Ishikawa (cell line): ENCODE data around the gene CCNJL.

Source experiments
- CEBPB ChIP-seq: IDR thresholded peaks from 2 replicates; pipeline ENCODE4 v1.6.1; 2012
- CREB1 ChIP-seq: IDR thresholded peaks from 2 replicates; pipeline ENCODE4 v1.6.1; 2012; ENCODE audit warnings: low read depth
- EGR1 ChIP-seq: IDR thresholded peaks from 2 replicates; pipeline ENCODE4 v1.6.1; 2012
- EP300 ChIP-seq: IDR thresholded peaks from 2 replicates; pipeline ENCODE4 v1.6.1; 2012; ENCODE audit warnings: borderline replicate concordance
- FOXM1 ChIP-seq: IDR thresholded peaks from 2 replicates; pipeline ENCODE4 v1.6.1; 2012; ENCODE audit warnings: low read depth, borderline replicate concordance
- MAX ChIP-seq: IDR thresholded peaks from 2 replicates; pipeline ENCODE4 v1.6.1; 2012
- NFIC ChIP-seq: IDR thresholded peaks from 2 replicates; pipeline ENCODE4 v1.6.1; 2012
- RAD21 ChIP-seq: IDR thresholded peaks from 2 replicates; pipeline ENCODE4 v1.6.1; 2012; ENCODE audit warnings: low read depth
- TAF1 ChIP-seq: IDR thresholded peaks from 2 replicates; pipeline ENCODE4 v1.6.1; 2012; ENCODE audit warnings: low read depth, mild to moderate bottlenecking
- TCF12 ChIP-seq: IDR thresholded peaks from 2 replicates; pipeline ENCODE4 v1.6.1; 2012; ENCODE audit warnings: low read depth
- TEAD4 ChIP-seq: IDR thresholded peaks from 2 replicates; pipeline ENCODE4 v1.6.1; 2012
- YY1 ChIP-seq: IDR thresholded peaks from 2 replicates; pipeline ENCODE4 v1.6.1; 2012; ENCODE audit warnings: low read depth
- ZBTB7A ChIP-seq: IDR thresholded peaks from 2 replicates; pipeline ENCODE4 v1.6.1; 2012; ENCODE audit warnings: low read depth
- TF ChIP-seq, protein P1 (sequence below): IDR thresholded peaks from 2 replicates; pipeline ENCODE4 v1.6.1; 2012
- TF ChIP-seq, protein P2 (sequence below): IDR thresholded peaks from 2 replicates; pipeline ENCODE4 v1.6.1; 2012; ENCODE audit warnings: low read depth, mild to moderate bottlenecking

Gene CCNJL

GRCh38 chr5:160272889-160273288 is 39.5 kb downstream of the CCNJL start:
- TF ChIP-seq NFIC (no peak), EP300 (no peak), MAX (no peak), CREB1 (no peak), EGR1 (no peak), YY1 (no peak), RAD21 (no peak), TAF1 (no peak), ZBTB7A (no peak), FOXM1 (no peak), CEBPB (no peak), TEAD4 (no peak), TCF12 (no peak)
- TF ChIP-seq, protein P1, sequence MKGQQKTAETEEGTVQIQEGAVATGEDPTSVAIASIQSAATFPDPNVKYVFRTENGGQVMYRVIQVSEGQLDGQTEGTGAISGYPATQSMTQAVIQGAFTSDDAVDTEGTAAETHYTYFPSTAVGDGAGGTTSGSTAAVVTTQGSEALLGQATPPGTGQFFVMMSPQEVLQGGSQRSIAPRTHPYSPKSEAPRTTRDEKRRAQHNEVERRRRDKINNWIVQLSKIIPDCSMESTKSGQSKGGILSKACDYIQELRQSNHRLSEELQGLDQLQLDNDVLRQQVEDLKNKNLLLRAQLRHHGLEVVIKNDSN, result no peak
- TF ChIP-seq, protein P2, sequence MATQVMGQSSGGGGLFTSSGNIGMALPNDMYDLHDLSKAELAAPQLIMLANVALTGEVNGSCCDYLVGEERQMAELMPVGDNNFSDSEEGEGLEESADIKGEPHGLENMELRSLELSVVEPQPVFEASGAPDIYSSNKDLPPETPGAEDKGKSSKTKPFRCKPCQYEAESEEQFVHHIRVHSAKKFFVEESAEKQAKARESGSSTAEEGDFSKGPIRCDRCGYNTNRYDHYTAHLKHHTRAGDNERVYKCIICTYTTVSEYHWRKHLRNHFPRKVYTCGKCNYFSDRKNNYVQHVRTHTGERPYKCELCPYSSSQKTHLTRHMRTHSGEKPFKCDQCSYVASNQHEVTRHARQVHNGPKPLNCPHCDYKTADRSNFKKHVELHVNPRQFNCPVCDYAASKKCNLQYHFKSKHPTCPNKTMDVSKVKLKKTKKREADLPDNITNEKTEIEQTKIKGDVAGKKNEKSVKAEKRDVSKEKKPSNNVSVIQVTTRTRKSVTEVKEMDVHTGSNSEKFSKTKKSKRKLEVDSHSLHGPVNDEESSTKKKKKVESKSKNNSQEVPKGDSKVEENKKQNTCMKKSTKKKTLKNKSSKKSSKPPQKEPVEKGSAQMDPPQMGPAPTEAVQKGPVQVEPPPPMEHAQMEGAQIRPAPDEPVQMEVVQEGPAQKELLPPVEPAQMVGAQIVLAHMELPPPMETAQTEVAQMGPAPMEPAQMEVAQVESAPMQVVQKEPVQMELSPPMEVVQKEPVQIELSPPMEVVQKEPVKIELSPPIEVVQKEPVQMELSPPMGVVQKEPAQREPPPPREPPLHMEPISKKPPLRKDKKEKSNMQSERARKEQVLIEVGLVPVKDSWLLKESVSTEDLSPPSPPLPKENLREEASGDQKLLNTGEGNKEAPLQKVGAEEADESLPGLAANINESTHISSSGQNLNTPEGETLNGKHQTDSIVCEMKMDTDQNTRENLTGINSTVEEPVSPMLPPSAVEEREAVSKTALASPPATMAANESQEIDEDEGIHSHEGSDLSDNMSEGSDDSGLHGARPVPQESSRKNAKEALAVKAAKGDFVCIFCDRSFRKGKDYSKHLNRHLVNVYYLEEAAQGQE, result no peak

- no peak for TF ChIP-seq NFIC
These were observed 40.1 kb downstream of the CCNJL start for GRCh38 chr5:160272264-160272663.

DNA sequence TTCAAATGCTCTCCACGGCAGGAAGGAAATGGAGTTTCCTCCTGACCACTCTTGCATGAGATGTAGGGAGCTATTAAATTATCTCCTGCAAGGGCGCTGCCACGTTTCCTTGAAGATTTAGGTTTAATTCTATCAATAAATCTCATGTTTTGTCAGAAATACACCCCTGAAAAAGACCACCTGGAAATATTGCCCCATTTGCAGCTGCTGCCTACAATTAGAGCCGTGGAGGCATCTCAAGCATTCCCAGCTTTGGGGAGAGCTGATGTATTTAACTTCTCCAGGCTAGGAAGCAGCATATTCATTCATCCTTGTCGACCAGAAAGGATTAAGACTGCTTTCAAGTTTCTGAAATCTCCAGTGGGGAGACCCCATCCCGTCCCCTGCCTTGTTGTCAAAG is 40.5 kb downstream of the CCNJL start:
- 0 out of 2 replicates have a peak, but pooled peaks have one; percentile 39 for TF ChIP-seq TCF12
- no peak for TF ChIP-seq CREB1

- no peak for TF ChIP-seq EGR1
- 0 out of 2 replicates have a peak, but pooled peaks have one; percentile 36 for TF ChIP-seq MAX
- no peak for TF ChIP-seq CREB1
- TF ChIP-seq CEBPB, result no peak
- TF ChIP-seq EP300, result no peak
These were observed 41.0 kb downstream of the CCNJL start for GRCh38 chr5:160271396-160271795.

GRCh38 chr5:160270704-160271103 is 41.7 kb downstream of the CCNJL start:
- no peak for TF ChIP-seq CREB1

DNA sequence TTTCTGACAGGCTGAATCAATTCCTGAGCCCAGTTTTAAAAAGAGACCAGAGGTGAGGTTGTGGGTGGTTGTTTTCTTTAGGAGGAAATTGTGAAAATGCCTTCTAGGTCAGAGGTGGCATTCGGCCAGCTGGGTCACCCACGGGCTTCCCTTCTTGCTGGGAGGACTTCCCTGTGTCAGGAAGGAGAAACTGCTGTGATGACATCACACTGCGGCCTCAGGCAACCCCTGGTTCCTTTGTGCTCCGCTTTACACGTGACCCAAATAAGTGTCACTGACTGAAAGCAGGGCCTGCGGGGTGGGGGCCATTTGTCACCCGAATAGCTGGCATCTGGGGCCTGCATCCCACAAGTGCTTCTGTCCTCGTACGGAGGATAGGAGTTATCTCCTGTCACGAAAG is 43.3 kb downstream of the CCNJL start:
- no peak for TF ChIP-seq ZBTB7A
- no peak for TF ChIP-seq TCF12
- no peak for TF ChIP-seq FOXM1
- no peak for TF ChIP-seq YY1
- no peak for TF ChIP-seq CREB1
- TF ChIP-seq TEAD4, result no peak
- TF ChIP-seq TAF1, result no peak
- TF ChIP-seq MAX, result no peak
- no peak for TF ChIP-seq CEBPB
- TF ChIP-seq NFIC, result no peak
- TF ChIP-seq, protein P1, result no peak
- TF ChIP-seq EGR1, result no peak

DNA sequence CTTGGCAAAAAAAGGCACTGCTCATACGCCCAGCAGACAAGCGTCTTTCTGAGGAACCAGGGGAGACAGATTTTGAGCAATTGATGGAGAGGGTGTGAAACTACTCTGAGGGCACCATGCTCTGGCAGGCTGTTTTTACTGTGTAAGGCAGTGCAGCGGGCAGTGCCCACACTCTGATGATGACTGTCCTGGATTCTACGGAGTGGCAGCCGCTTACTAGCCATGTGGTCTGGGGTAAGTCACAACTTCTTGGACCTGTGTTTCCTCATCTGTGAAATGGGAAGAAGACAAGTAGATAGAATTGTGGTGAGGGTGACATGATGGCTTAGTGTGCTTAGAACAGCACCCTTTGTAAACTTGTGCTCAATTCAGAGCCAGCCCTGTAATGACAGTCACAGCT is 44.2 kb downstream of the CCNJL start:
- TF ChIP-seq, protein P2, result no peak
- TF ChIP-seq RAD21 (no peak), YY1 (no peak), ZBTB7A (no peak), TAF1 (no peak), TEAD4 (no peak), NFIC (no peak), TCF12 (no peak)
